HepG2 (cell line): ENCODE data around the gene IGF2BP3. TPM values are rescaled to one million over a fixed set of nuclear protein-coding genes. Genes with fewer than 3 reads are reported as not detected.

Experiments used
- FOXK2 ChIP-seq: fragments of 450-650 bp; IDR thresholded peaks from 2 replicates; pipeline ENCODE4 v1.6.1; 2016
- FOXP1 ChIP-seq, 2 experiments: fragments of 450-650 bp in 1 of 2; IDR thresholded peaks; 2 replicates each; pipeline ENCODE4 v1.6.1; 2017 to 2018; ENCODE audit warnings: antibody characterized with exemption in 1 of 2
- HNRNPL ChIP-seq: fragments of 200-400 bp; formaldehyde crosslinking; IDR thresholded peaks from 2 replicates; pipeline ENCODE4 v1.6.1; 2017; ENCODE audit warnings: mild to moderate bottlenecking, low read depth, low read length
- IKZF4 ChIP-seq: sonication (generic); formaldehyde crosslinking; IDR thresholded peaks from 2 replicates; pipeline ENCODE4 v1.5.1; 2020; ENCODE audit warnings: borderline replicate concordance, mild to moderate bottlenecking, low read depth, missing genetic modification reagents; ENCODE audit errors: not compliant biosample characterization
- LCORL ChIP-seq, 2 experiments: fragments of 450-650 bp in 1 of 2; sonication (generic) in 1 of 2; formaldehyde crosslinking in 1 of 2; IDR thresholded peaks; 2 replicates each; pipeline versions ENCODE4 v1.5.0 to v1.6.1; 2017 to 2020; ENCODE audit warnings: antibody characterized with exemption in 1 of 2, missing genetic modification reagents in 1 of 2
- NFATC3 ChIP-seq: sonication (generic); formaldehyde crosslinking; IDR thresholded peaks from 2 replicates; pipeline ENCODE4 v1.5.1; 2020; ENCODE audit warnings: mild to moderate bottlenecking, missing genetic modification reagents
- NFKB2 ChIP-seq: sonication (generic); formaldehyde crosslinking; IDR thresholded peaks from 2 replicates; pipeline ENCODE4 v1.4.0; 2020; ENCODE audit warnings: missing genetic modification reagents, borderline replicate concordance
- NFRKB ChIP-seq: fragments of 450-650 bp; IDR thresholded peaks from 2 replicates; pipeline ENCODE4 v1.6.1; 2017
- NPAS2 ChIP-seq: sonication (generic); formaldehyde crosslinking; IDR thresholded peaks from 2 replicates; pipeline ENCODE4 v1.8.0; 2022; ENCODE audit warnings: mild to moderate bottlenecking, missing genetic modification reagents, borderline replicate concordance
- POLR2G ChIP-seq: fragments of 200-400 bp; formaldehyde crosslinking; IDR thresholded peaks from 2 replicates; pipeline ENCODE4 v1.6.1; 2018; ENCODE audit warnings: mild to moderate bottlenecking, low read depth, low read length, moderate library complexity
- RAD51 ChIP-seq: fragments of 450-650 bp; IDR thresholded peaks from 2 replicates; pipeline ENCODE4 v1.6.1; 2016; ENCODE audit warnings: borderline replicate concordance
- RARG ChIP-seq: sonication (generic); formaldehyde crosslinking; IDR thresholded peaks from 2 replicates; pipeline ENCODE4 v1.4.0; 2020; ENCODE audit warnings: low read depth, mild to moderate bottlenecking, missing genetic modification reagents
- RFXANK ChIP-seq: IDR thresholded peaks from 2 replicates; pipeline ENCODE4 v1.6.1; 2016
- SALL2 ChIP-seq: sonication (generic); formaldehyde crosslinking; IDR thresholded peaks from 2 replicates; pipeline ENCODE4 v1.8.1; 2023; ENCODE audit warnings: mild to moderate bottlenecking, missing genetic modification reagents, inconsistent platforms
- TCF7L2 ChIP-seq: IDR thresholded peaks from 2 replicates; pipeline ENCODE4 v1.6.1; 2011; ENCODE audit warnings: mild to moderate bottlenecking, low read depth, low read length, moderate library complexity
- ZNF44 ChIP-seq: sonication (generic); formaldehyde crosslinking; IDR thresholded peaks from 2 replicates; pipeline ENCODE4 v1.5.1; 2020; ENCODE audit warnings: mild to moderate bottlenecking, missing genetic modification reagents
- ZNF546 ChIP-seq: sonication (generic); formaldehyde crosslinking; conservative IDR thresholded peaks from 2 replicates; pipeline ENCODE4 v1.8.1; 2023; ENCODE audit warnings: mild to moderate bottlenecking, missing genetic modification reagents
- ZNF619 ChIP-seq: sonication (generic); formaldehyde crosslinking; IDR thresholded peaks from 2 replicates; pipeline ENCODE4 v1.4.0; 2020; ENCODE audit warnings: mild to moderate bottlenecking, missing genetic modification reagents
- ZNF772 ChIP-seq: sonication (generic); formaldehyde crosslinking; IDR thresholded peaks from 2 replicates; pipeline ENCODE4 v1.5.0; 2020; ENCODE audit warnings: mild to moderate bottlenecking, missing genetic modification reagents
- polyA plus RNA-seq, 8 experiments: library from polyadenylated mRNA; depleted of rRNA in 3 of 8; stranded (reverse) in 7 of 8; unstranded in 1 of 8; fragments of >200 nt; fragmentation: Illumina TruSeq in 4 of 8; extraction: Trizol in 4 of 8; gene quantifications; 2 replicates each; pipeline versions ENCODE4 v1.2.1 to v1.2.3, GENCODE V29; 2011 to 2016; ENCODE audit warnings: low read depth in 4 of 8, missing spikeins in 1 of 8, mixed read lengths in 1 of 8; ENCODE audit not compliant: insufficient read depth in 1 of 8
- total RNA-seq, 5 experiments: library from RNA; depleted of rRNA; stranded (reverse); fragments of >200 nt; fragmentation: Illumina TruSeq; extraction: Trizol; gene quantifications; 2 replicates each; pipeline ENCODE4 v1.2.3, GENCODE V29; 2016; ENCODE audit warnings: low read depth in 1 of 5
- TF ChIP-seq, protein P1 (sequence below): sonication (generic); formaldehyde crosslinking; IDR thresholded peaks from 2 replicates; pipeline ENCODE4 v1.5.0; 2020; ENCODE audit warnings: mild to moderate bottlenecking, missing genetic modification reagents, borderline replicate concordance
- TF ChIP-seq, protein P2 (sequence below): sonication (generic); formaldehyde crosslinking; IDR thresholded peaks from 2 replicates; pipeline ENCODE4 v1.5.0; 2020; ENCODE audit warnings: missing genetic modification reagents, mild to moderate bottlenecking, borderline replicate concordance
- TF ChIP-seq, protein P3 (sequence below): sonication (generic); formaldehyde crosslinking; IDR thresholded peaks from 2 replicates; pipeline ENCODE4 v1.8.1; 2023; ENCODE audit warnings: mild to moderate bottlenecking, missing genetic modification reagents, borderline replicate concordance
- TF ChIP-seq, protein P4 (sequence below): sonication (generic); formaldehyde crosslinking; IDR thresholded peaks from 2 replicates; pipeline ENCODE4 v1.5.0; 2020; ENCODE audit warnings: mild to moderate bottlenecking, missing genetic modification reagents, borderline replicate concordance
- TF ChIP-seq, protein P5 (sequence below): IDR thresholded peaks from 2 replicates; pipeline ENCODE4 v1.6.1; 2016; ENCODE audit warnings: low read depth, control low read depth

IGF2BP3 gene
- total and polyA plus RNA-seq, 2 of the 13 experiments (the other 11 are each of a cell fraction or from before 2014, with no cell fraction given): 37.7 to 39.5 TPM

DNA sequence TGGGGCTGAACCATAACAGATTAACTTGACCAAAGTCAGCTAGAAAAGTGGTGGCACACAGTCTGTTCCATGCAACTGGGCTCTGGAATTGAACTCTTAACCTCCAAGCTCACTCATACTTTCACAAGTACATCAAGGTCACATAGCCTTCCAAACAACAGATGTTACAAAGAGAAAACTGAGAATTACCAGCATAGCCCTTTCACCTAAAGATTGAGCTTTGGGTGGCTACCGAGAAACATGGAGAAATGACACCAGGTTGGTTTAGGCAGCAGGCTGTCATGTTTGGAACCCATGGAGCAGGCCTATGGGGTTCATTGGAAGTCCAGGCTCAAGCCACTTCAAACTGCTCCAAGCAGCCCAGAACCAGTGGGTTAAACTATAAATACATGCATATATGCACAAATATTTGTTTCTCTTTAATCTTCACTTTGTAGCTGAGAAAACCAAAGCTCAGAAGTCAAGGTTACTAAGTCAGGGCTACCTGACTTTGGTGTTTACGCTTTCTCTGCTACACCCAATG lies 112.1 kb downstream of the IGF2BP3 start (continued):
- TF ChIP-seq, protein P1, sequence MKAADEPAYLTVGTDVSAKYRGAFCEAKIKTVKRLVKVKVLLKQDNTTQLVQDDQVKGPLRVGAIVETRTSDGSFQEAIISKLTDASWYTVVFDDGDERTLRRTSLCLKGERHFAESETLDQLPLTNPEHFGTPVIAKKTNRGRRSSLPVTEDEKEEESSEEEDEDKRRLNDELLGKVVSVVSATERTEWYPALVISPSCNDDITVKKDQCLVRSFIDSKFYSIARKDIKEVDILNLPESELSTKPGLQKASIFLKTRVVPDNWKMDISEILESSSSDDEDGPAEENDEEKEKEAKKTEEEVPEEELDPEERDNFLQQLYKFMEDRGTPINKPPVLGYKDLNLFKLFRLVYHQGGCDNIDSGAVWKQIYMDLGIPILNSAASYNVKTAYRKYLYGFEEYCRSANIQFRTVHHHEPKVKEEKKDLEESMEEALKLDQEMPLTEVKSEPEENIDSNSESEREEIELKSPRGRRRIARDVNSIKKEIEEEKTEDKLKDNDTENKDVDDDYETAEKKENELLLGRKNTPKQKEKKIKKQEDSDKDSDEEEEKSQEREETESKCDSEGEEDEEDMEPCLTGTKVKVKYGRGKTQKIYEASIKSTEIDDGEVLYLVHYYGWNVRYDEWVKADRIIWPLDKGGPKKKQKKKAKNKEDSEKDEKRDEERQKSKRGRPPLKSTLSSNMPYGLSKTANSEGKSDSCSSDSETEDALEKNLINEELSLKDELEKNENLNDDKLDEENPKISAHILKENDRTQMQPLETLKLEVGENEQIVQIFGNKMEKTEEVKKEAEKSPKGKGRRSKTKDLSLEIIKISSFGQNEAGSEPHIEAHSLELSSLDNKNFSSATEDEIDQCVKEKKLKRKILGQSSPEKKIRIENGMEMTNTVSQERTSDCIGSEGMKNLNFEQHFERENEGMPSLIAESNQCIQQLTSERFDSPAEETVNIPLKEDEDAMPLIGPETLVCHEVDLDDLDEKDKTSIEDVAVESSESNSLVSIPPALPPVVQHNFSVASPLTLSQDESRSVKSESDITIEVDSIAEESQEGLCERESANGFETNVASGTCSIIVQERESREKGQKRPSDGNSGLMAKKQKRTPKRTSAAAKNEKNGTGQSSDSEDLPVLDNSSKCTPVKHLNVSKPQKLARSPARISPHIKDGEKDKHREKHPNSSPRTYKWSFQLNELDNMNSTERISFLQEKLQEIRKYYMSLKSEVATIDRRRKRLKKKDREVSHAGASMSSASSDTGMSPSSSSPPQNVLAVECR (CRISPR knock-in tag): no peak
- TF ChIP-seq FOXK2: no peak
- no peak for TF ChIP-seq NPAS2 (CRISPR knock-in tag)
- TF ChIP-seq TCF7L2: no peak
- no peak for TF ChIP-seq ZNF44 (CRISPR knock-in tag)
- TF ChIP-seq NFATC3 (CRISPR knock-in tag): no peak
- no peak for TF ChIP-seq RAD51
- no peak for TF ChIP-seq IKZF4
- no peak for TF ChIP-seq NFRKB
- TF ChIP-seq, protein P2, sequence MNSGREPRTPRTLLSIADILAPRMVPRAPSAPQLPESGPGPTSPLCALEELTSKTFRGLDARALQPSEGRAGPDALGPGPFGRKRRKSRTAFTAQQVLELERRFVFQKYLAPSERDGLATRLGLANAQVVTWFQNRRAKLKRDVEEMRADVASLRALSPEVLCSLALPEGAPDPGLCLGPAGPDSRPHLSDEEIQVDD: no peak
- no peak for TF ChIP-seq HNRNPL
- TF ChIP-seq NFKB2: no peak
- TF ChIP-seq ZNF772 (CRISPR knock-in tag): no peak
- no peak for TF ChIP-seq ZNF619 (CRISPR knock-in tag)
- no peak for TF ChIP-seq POLR2G
- no peak for TF ChIP-seq LCORL (IDR thresholded peaks at IDR 0.05)
- no peak for TF ChIP-seq LCORL (CRISPR knock-in tag; IDR thresholded peaks at IDR 0.05)
- TF ChIP-seq, protein P3, sequence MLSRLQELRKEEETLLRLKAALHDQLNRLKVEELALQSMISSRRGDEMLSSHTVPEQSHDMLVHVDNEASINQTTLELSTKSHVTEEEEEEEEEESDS (CRISPR knock-in tag): no peak
- TF ChIP-seq ZNF546: no peak
- TF ChIP-seq FOXP1 (IDR thresholded peaks at IDR 0.05): no peak
- peak; percentile 85 for TF ChIP-seq FOXP1 (CRISPR knock-in tag; IDR thresholded peaks at IDR 0.05)
- no peak for TF ChIP-seq RFXANK (CRISPR knock-in tag)
- TF ChIP-seq, protein P4, sequence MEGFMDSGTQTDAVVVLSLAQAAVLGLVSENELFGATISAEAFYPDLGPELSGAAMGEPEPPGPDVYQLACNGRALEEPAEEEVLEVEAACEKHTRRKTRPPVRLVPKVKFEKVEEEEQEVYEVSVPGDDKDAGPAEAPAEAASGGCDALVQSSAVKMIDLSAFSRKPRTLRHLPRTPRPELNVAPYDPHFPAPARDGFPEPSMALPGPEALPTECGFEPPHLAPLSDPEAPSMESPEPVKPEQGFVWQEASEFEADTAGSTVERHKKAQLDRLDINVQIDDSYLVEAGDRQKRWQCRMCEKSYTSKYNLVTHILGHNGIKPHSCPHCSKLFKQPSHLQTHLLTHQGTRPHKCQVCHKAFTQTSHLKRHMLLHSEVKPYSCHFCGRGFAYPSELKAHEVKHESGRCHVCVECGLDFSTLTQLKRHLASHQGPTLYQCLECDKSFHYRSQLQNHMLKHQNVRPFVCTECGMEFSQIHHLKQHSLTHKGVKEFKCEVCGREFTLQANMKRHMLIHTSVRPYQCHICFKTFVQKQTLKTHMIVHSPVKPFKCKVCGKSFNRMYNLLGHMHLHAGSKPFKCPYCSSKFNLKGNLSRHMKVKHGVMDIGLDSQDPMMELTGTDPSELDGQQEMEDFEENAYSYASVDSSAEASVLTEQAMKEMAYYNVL: 0 out of 2 replicates have a peak, but pooled peaks have one; percentile 21
- TF ChIP-seq SALL2: no peak
- TF ChIP-seq RARG: no peak
- TF ChIP-seq, protein P5, sequence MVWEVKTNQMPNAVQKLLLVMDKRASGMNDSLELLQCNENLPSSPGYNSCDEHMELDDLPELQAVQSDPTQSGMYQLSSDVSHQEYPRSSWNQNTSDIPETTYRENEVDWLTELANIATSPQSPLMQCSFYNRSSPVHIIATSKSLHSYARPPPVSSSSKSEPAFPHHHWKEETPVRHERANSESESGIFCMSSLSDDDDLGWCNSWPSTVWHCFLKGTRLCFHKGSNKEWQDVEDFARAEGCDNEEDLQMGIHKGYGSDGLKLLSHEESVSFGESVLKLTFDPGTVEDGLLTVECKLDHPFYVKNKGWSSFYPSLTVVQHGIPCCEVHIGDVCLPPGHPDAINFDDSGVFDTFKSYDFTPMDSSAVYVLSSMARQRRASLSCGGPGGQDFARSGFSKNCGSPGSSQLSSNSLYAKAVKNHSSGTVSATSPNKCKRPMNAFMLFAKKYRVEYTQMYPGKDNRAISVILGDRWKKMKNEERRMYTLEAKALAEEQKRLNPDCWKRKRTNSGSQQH (CRISPR knock-in tag): no peak
